Testis (tissue), 3 donors: ENCODE results near the gene PTPRR. TPM values are rescaled to one million over a fixed set of nuclear protein-coding genes. Genes with fewer than 3 reads are reported as not detected.
A peak's percentile ranks its signal among the peaks of the same experiment; 100 is the strongest.

ENCODE experiments used
- DNase-seq: peaks from one replicate; pipeline ENCODE4 v3.0.0-alpha.2; 2019
- H3K27ac ChIP-seq, 2 donors: fragments of 200-600 bp; sonication (generic); one replicate each; pipeline ENCODE4 v1.5.1; 2019
- H3K27me3 ChIP-seq: fragments of 200-600 bp; sonication (generic); one replicate; pipeline ENCODE4 v1.5.1; 2019
- H3K36me3 ChIP-seq: fragments of 200-600 bp; sonication (generic); one replicate; pipeline ENCODE4 v1.5.1; 2017; ENCODE audit warnings: low read depth; ENCODE audit errors: missing control alignments
- H3K4me1 ChIP-seq: fragments of 200-600 bp; sonication (generic); one replicate; pipeline ENCODE4 v1.5.1; 2019
- H3K4me3 ChIP-seq, 2 donors: fragments of 200-600 bp; sonication (generic); one replicate each; pipeline ENCODE4 v1.5.1; 2017 to 2019
- H3K9me3 ChIP-seq: fragments of 200-600 bp; sonication (generic); one replicate; pipeline ENCODE4 v1.5.1; 2017
- CTCF ChIP-seq, 3 experiments: fragments of 450-650 bp in 2 of 3; fragments of 200-600 bp in 1 of 3; sonication (generic) in 1 of 3; IDR thresholded peaks; one replicate each; pipeline ENCODE4 v1.5.1; 2016 to 2019; ENCODE audit warnings: antibody characterized with exemption in 3 of 3, mild to moderate bottlenecking in 2 of 3, moderate library complexity in 1 of 3
- POLR2A ChIP-seq: fragments of 450-650 bp; IDR thresholded peaks from one replicate; pipeline ENCODE4 v1.6.1; 2017; ENCODE audit warnings: antibody characterized with exemption, mild to moderate bottlenecking, moderate library complexity
- WGBS, 2 donors: methylation state at CpG; one replicate each; pipeline ENCODE4 v1.1.5; 2018; 5-methylcytosine and 5-hydroxymethylcytosine counted together
- intact Hi-C: fragments of 100-400 bp; cut with DNase I; formaldehyde crosslinking; loops from one replicate; pipeline ENCODE4 v1.15.1; 2023; ENCODE audit warnings: low total_unique reads
- polyA plus RNA-seq: library from polyadenylated mRNA; stranded (reverse); fragments of 350-450 nt; fragmentation: Illumina TruSeq; extraction: RNeasy Lipid Tissue Mini Kit (QIAGEN cat#74804); gene quantifications from one replicate; pipeline ENCODE4 v1.2.3, GENCODE V29; 2014; ENCODE audit warnings: low read depth, low replicate concordance; ENCODE audit not compliant: insufficient read depth
- total RNA-seq, 2 donors: library from RNA; depleted of rRNA; stranded (reverse); fragments of >200 nt; gene quantifications; one replicate each; pipeline ENCODE4 v1.2.3, GENCODE V29; 2016

The PTPRR gene
- total and polyA plus RNA-seq, 3 donors from 2014 or later, result 0.16 to 0.43 (median 0.24) TPM

DNA sequence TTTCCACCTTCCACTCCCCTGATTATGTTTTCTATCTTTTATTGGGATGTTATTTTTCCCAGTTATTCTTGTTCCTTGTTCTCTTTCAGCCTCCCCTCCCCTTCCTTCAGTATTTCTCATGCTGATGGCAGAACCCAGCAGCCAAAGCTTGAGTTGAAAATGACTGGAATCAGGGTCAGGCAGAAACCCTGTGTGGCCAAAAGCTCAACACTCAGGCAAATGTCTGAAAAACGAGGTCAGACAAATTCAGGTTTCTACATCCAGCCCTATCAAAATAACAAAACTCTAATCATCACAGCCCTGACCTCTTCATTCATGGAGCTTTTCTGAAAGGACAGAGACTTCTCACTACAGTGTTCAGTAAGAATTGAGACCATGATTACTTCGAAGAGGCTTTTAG, 134.6 kb downstream of the PTPRR start:
- DNase-seq, result no peak
- intact Hi-C loops, result no loop called here
- no peak for TF ChIP-seq POLR2A
- no peak for TF ChIP-seq CTCF (IDR thresholded peaks at IDR 0.05)
- H3K27me3 ChIP-seq, result no peaks in the 10 kb centered on the region
- no peak overlapping the region for H3K4me3 ChIP-seq
- WGBS, 2 donors, result 67 to 72% methylated on average over 2 of the region's 2 CpGs
- no peaks in the 10 kb centered on the region for H3K9me3 ChIP-seq
- no peaks in the 10 kb centered on the region for H3K36me3 ChIP-seq
- no peak overlapping the region for H3K27ac ChIP-seq
- H3K4me1 ChIP-seq, result no peaks in the 10 kb centered on the region

DNA sequence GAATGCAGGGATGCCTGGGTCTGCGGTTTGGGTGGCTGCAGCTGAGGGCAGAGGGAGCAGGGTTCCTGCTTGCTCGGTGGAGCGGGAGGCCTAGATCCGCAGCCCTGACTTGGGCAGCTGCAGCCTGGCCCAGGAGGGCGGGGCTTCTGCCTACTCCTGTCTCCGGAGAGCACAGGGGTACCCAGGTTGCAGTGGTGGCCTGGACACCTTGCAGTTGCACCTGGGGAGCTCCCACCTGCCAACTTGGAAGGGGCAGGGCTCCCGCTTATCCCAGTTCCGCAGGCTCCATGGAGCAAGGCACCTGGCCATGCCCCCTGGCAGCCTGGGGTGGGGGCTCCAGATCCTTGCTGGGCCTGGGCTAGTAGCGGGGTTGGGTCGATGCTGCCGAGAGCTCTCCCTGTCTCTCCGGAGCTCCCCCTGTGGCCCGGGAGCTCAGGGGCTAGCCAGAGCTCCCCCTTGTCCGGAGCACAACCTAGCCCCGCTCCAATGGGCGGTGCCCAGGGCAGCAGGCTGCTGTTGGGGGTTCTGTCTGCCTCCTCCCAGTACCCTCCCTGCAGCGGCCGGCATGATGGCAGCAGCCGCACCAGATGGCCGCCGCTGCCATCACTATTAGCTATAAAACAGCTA, 136.4 kb downstream of the PTPRR start:
- WGBS, 2 donors, result 67 to 83% methylated on average over 10 to 18 of the region's 21 CpGs
- Histone ChIP-seq H3K4me3 (peak overlapping the region in 1 of 2 donors; percentile 15), H3K27me3 (no peaks in the 10 kb centered on the region), H3K9me3 (no peaks in the 10 kb centered on the region), H3K4me1 (no peaks in the 10 kb centered on the region), H3K27ac (no peak overlapping the region), H3K36me3 (no peaks in the 10 kb centered on the region)
- intact Hi-C loops, result no loop called here
- TF ChIP-seq POLR2A, result no peak
- no peak for TF ChIP-seq CTCF (IDR thresholded peaks at IDR 0.05)
- no peak for DNase-seq

DNA sequence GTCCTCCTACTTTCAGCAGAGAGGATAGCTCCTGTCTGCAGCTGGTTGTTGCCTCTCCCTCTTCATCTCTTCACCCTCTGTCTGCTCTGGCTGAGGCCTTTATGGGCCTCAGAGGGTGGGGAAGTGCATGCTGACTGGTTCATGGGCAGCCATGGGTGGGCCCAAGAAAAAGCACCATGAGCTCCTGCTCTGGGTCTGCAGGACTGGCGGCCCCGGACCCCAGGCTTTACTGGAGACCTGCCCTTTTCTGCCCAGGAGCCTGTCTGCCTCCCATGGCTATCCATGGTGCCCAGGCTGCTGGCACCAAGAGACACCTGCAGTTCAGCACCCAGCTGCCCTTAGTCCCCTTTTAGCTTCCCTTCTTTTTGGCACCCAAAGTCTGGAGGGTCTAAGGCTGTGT, 137.1 kb downstream of the PTPRR start:
- WGBS, 2 donors, result 71% methylated on average over 2 of the region's 2 CpGs; no CpG with 5 or more reads in 1 of the 2 donors
- TF ChIP-seq POLR2A (no peak), CTCF (IDR thresholded peaks at IDR 0.05) (no peak)
- no peak overlapping the region for H3K27ac ChIP-seq
- H3K4me3 ChIP-seq, result no peak overlapping the region
- no peaks in the 10 kb centered on the region for H3K4me1 ChIP-seq
- intact Hi-C loops, result no loop called here
- H3K9me3 ChIP-seq, result no peaks in the 10 kb centered on the region
- DNase-seq, result no peak
- no peaks in the 10 kb centered on the region for H3K27me3 ChIP-seq
- no peaks in the 10 kb centered on the region for H3K36me3 ChIP-seq

DNA sequence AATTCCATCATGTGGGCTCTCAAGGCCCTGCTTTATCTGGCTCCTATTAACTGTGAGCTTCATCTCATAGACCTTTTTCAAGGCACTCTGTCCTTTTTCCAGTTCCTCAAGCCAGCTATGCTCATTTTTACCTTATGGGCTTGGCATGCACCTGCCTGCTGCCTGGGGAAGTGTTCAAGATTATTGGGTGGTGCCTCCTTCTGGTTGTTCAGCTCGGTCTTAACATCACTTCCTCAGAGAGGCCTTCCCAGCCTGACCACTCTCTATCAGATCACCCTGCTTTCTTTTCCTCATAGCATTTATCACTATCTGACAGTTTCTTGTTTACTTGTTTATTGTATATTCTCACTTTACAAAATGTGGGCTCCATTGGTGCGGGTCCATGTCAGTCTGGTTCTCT, 141.3 kb downstream of the PTPRR start:
- Histone ChIP-seq H3K36me3 (no peaks in the 10 kb centered on the region), H3K4me3 (no peak overlapping the region), H3K9me3 (no peaks in the 10 kb centered on the region), H3K4me1 (no peaks in the 10 kb centered on the region), H3K27ac (no peak overlapping the region), H3K27me3 (no peaks in the 10 kb centered on the region)
- WGBS, 2 donors, result 86 to 92% methylated on average over 2 of the region's 2 CpGs
- intact Hi-C loops, result no loop called here
- no peak for DNase-seq
- TF ChIP-seq POLR2A, result no peak
- no peak for TF ChIP-seq CTCF (IDR thresholded peaks at IDR 0.05)

DNA sequence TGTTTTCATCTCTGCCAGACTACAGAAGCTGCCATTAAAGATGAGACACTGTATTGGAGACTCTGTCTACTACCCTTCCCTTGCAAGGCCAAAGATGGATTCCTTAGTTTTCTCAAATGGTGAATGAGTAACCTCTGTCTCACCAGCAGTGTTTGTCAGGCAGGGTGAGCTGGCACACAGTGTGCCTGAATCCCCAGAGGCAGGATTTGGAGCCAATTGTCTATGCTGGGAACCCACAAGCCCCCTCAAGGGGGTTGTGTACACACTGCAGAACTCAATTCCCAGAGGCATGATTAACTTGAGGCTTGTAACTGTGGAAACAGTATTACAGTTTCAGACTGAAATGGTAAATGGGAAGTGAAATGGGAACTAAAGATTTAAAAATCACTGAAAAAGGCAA, 146.5 kb downstream of the PTPRR start:
- DNase-seq, result no peak
- intact Hi-C loops, result no loop called here
- Histone ChIP-seq H3K4me1 (no peaks in the 10 kb centered on the region), H3K9me3 (no peaks in the 10 kb centered on the region), H3K36me3 (no peaks in the 10 kb centered on the region), H3K27ac (no peak overlapping the region), H3K4me3 (no peak overlapping the region), H3K27me3 (no peaks in the 10 kb centered on the region)
- no peak for TF ChIP-seq CTCF (IDR thresholded peaks at IDR 0.05)
- TF ChIP-seq POLR2A, result no peak
